GM12892 (cell line): ENCODE measurements around the gene CGB1.

Source experiments
- POLR2A ChIP-seq: IDR thresholded peaks from 2 replicates; pipeline ENCODE4 v1.6.1; 2011; ENCODE audit warnings: low read depth, low read length, control low read depth
- TAF1 ChIP-seq: IDR thresholded peaks from 2 replicates; pipeline ENCODE4 v1.6.1; 2011; ENCODE audit warnings: low read depth, mild to moderate bottlenecking, control low read depth, low read length, borderline replicate concordance

GRCh38 chr19:49020931-49021895 lies 15.5 kb downstream of the CGB1 start:
- TF ChIP-seq POLR2A: no peak
- no peak for TF ChIP-seq TAF1
